Fibroblast of the aortic adventitia (primary cell): ENCODE data around the gene MRPL23. TPM values are rescaled to one million over a fixed set of nuclear protein-coding genes. Genes with fewer than 3 reads are reported as not detected.

Source experiments
- DNase-seq: peaks from one replicate; pipeline ENCODE4 v3.0.0-alpha.2; 2010; ENCODE audit warnings: low read depth
- H3K4me3 ChIP-seq: 2 replicates; pipeline ENCODE4 v1.5.1; 2011; ENCODE audit warnings: low read depth, mild to moderate bottlenecking, control low read depth, low read length, moderate library complexity
- total RNA-seq: library from RNA; depleted of rRNA; stranded (reverse); fragments of >200 nt; gene quantifications from 2 replicates; pipeline ENCODE4 v1.2.3, GENCODE V29; 2012; ENCODE audit warnings: low replicate concordance
- TF ChIP-seq, protein P1 (sequence below): IDR thresholded peaks from 2 replicates; pipeline ENCODE4 v1.5.1; 2011; ENCODE audit warnings: mild to moderate bottlenecking, low read length, control low read depth, inconsistent platforms; ENCODE audit not compliant: insufficient read depth

The MRPL23 gene
- total RNA-seq, 1 donor, result 84.3 TPM

DNA sequence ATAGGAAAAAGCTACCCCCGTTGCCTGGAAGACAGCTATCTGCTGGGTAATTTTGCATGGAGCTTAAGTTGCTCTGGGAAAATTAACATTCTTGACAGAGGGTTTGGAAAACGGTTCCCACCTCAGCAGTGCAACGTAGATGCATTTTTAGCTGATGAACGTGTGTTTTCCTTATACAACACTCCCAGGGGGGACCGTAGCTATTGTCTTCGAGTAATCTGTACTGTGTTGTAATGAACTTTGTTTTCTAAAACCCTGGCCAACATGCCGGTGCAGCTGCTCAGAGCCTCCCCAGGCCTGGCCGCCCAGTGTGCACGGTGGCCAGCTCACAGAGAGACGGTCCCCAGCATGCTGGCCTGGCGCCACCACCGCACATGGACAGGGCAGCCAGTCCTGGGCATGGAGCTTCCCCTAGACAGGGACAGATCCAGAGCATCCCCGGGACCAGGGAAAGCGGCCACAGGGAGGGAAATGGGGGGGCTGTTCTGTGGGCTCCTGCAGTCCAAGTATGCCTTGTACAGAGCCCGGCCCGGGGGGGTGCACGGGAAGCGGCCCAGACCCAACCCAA is 25.5 kb upstream of the MRPL23 start:
- TF ChIP-seq, protein P1, sequence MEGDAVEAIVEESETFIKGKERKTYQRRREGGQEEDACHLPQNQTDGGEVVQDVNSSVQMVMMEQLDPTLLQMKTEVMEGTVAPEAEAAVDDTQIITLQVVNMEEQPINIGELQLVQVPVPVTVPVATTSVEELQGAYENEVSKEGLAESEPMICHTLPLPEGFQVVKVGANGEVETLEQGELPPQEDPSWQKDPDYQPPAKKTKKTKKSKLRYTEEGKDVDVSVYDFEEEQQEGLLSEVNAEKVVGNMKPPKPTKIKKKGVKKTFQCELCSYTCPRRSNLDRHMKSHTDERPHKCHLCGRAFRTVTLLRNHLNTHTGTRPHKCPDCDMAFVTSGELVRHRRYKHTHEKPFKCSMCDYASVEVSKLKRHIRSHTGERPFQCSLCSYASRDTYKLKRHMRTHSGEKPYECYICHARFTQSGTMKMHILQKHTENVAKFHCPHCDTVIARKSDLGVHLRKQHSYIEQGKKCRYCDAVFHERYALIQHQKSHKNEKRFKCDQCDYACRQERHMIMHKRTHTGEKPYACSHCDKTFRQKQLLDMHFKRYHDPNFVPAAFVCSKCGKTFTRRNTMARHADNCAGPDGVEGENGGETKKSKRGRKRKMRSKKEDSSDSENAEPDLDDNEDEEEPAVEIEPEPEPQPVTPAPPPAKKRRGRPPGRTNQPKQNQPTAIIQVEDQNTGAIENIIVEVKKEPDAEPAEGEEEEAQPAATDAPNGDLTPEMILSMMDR, result no peak
- no peak overlapping the region for H3K4me3 ChIP-seq
- DNase-seq, result peak; percentile 92

GRCh38 chr11:1922481-1923081 is 24.6 kb upstream of the MRPL23 start:
- no peak overlapping the region for H3K4me3 ChIP-seq
- TF ChIP-seq, protein P1, result no peak
- no peak for DNase-seq

DNA sequence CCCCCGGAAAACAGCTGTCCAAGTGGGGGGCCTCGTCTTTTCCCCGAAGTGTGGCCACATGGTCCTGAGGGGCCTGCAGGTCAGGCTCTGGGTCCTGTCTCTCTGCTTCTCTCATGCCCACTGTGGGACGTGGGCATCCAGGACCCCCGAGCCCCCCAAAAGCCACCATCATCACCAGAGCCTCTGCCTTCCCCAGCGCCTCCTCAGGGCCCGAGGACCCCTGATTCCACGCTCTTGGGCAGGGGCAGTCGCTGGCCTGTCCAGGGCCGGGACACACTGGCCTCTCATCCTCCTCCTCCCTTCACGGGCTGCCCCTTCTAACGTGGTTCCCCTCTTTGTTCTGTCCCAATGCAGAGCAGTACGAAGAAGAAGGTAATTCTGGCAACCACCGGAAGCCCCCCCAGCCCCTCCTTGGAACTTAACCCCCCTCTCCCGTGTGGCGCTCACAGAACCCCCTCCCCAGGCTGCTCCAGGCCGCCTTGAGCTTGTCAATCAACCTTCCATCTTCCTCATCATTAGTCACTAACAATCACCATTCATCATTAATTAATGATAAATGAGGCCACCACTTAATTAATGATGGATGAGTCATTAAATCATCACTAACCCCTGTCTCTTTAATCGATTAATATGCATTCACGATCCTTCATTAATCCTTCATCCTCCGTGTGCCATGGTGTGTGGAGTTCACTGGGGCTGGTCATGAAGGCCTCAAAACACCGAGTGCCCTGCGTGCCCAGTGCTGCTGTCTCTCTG is 23.8 kb upstream of the MRPL23 start:
- no peak for DNase-seq
- H3K4me3 ChIP-seq, result no peak overlapping the region
- TF ChIP-seq, protein P1, result no peak

- no peak for DNase-seq
- TF ChIP-seq, protein P1, result no peak
Measured at GRCh38 chr11:1924181-1924580, 23.0 kb upstream of the MRPL23 start.

GRCh38 chr11:1924646-1925372 is 22.3 kb upstream of the MRPL23 start:
- TF ChIP-seq, protein P1, result no peak
- H3K4me3 ChIP-seq, result no peak overlapping the region
- no peak for DNase-seq

More at GRCh38 chr11:1924181-1924580, 23.0 kb upstream of the MRPL23 start:
- H3K4me3 ChIP-seq, result no peak overlapping the region

DNA sequence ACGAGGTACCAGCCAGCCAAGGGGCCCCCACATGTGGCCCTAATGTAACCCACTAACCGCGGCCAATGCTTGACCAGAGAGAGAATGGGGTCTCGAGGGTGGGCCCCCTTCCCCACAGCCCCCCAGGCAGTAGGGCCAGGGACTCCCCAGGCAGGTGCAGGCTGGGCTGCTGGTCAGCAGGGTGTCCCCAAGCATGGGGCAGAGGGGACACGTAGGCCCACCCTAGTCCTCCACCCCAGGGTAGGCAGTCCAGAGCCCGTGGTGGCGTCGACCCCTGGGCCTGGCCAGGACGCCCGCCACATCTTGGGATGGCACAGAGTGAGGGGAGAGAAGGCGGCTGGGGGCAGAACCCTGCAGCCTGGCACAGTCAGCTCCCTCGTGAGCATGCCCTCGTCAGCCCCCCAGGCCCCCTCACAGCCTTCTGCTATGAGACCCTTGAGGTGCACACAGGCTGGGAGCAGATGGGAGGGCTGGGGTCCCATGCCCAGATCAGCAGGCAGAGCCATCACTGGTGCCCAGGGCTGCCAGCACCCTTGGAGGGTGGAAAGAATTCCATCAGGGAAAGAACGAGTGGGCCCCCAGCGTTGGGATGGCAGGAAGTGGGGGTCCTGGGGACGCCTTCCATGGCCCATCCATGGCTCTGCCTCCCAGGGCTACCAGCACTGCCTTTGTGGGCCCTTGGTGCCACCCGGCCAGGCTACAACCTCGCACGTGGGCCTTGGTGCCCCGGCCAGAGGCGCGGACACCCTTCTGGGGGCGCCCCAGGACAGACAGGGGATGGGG is 21.6 kb upstream of the MRPL23 start:
- no peak for DNase-seq

More for the DNA sequence above, 21.6 kb upstream of the MRPL23 start:
- no peak overlapping the region for H3K4me3 ChIP-seq
- TF ChIP-seq, protein P1, result no peak
